Measurements from ENCODE around the gene CELF5.

GRCh38 chr19:3296034-3296433, 71.6 kb downstream of the CELF5 start:
- TF ChIP-seq JUND (IDR thresholded peaks at IDR 0.05; ENCODE audit: borderline replicate concordance, low read depth, low read length) (no peak), JUND (tag; IDR thresholded peaks at IDR 0.05; ENCODE audit: borderline replicate concordance, low read depth, low read length) (no peak), POLR2A (conservative IDR thresholded peaks at IDR 0.05) (no peak), SREBF2 (CRISPR knock-in tag; IDR thresholded peaks at IDR 0.05) (no peak), ZNF12 (CRISPR knock-in tag; IDR thresholded peaks at IDR 0.05) (no peak), NONO (IDR thresholded peaks at IDR 0.05; ENCODE audit: low read depth in 2 of 2, low read length in 1 of 2) (no peak), TSHZ1 (CRISPR knock-in tag; IDR thresholded peaks at IDR 0.05) (no peak), CC2D1A (IDR thresholded peaks at IDR 0.05) (no peak)

Data from K562 (cell line).